ENCODE results near the gene DEUP1. TPM values are rescaled to one million over a fixed set of nuclear protein-coding genes. Genes with fewer than 3 reads are reported as not detected.

DEUP1 gene
- total RNA-seq, 2 donors from 2014 or later, result not detected

GRCh38 chr11:93480756-93481155 is 150.2 kb downstream of the DEUP1 start:
- H3K4me1 ChIP-seq, result peaks cover 0 to 18% of the 10 kb centered on the region in 2 donors
- no peaks in the 10 kb centered on the region for H3K9me3 ChIP-seq
- H3K27ac ChIP-seq, result no peak overlapping the region
- no peak for DNase-seq (ENCODE audit: low spot score)
- TF ChIP-seq CTCF (IDR thresholded peaks at IDR 0.05), result no peak
- H3K4me3 ChIP-seq, result no peak overlapping the region
- H3K27me3 ChIP-seq, result no peaks in the 10 kb centered on the region
- no peaks in the 10 kb centered on the region for H3K36me3 ChIP-seq

DNA sequence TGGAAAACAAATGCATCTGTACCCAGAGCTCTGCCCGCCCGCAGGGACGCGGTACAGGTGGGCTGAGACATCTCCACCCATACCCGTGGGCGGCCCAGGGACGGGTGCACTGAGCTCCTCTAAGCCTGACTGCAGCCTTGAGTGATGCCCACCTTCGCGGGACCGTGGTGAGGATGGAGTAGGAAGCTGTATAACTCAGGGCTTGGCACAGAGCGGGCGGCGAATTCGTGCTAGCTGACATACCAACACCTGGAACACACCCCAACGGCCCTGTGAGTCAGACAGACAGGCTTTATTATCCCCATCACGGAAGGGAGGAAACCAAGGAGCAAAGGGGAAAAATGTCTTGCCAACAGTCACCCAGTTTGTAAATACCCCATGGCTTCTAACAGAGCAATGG is 150.7 kb downstream of the DEUP1 start:
- Histone ChIP-seq H3K9me3 (no peaks in the 10 kb centered on the region), H3K27me3 (no peaks in the 10 kb centered on the region), H3K36me3 (no peaks in the 10 kb centered on the region), H3K4me1 (peaks cover 0 to 21% of the 10 kb centered on the region in 2 donors), H3K4me3 (no peak overlapping the region), H3K27ac (no peak overlapping the region)
- no peak for TF ChIP-seq CTCF (IDR thresholded peaks at IDR 0.05)
- no peak for DNase-seq (ENCODE audit: low spot score)

GRCh38 chr11:93481696-93482095 is 151.2 kb downstream of the DEUP1 start:
- H3K36me3 ChIP-seq, result no peaks in the 10 kb centered on the region
- no peak overlapping the region for H3K4me3 ChIP-seq
- no peaks in the 10 kb centered on the region for H3K27me3 ChIP-seq
- peaks cover 0 to 26% of the 10 kb centered on the region in 2 donors for H3K4me1 ChIP-seq
- TF ChIP-seq CTCF (IDR thresholded peaks at IDR 0.05), result peak in 1 of 2 donors; percentile 41
- no peak for DNase-seq (ENCODE audit: low spot score)
- no peak overlapping the region for H3K27ac ChIP-seq
- H3K9me3 ChIP-seq, result no peaks in the 10 kb centered on the region

GRCh38 chr11:93482556-93482955 is 152.0 kb downstream of the DEUP1 start:
- Histone ChIP-seq H3K27me3 (no peaks in the 10 kb centered on the region), H3K4me3 (no peak overlapping the region), H3K9me3 (no peaks in the 10 kb centered on the region), H3K36me3 (no peaks in the 10 kb centered on the region), H3K27ac (no peak overlapping the region), H3K4me1 (peaks cover 0 to 29% of the 10 kb centered on the region in 2 donors)
- no peak for TF ChIP-seq CTCF (IDR thresholded peaks at IDR 0.05)
- DNase-seq (ENCODE audit: low spot score), result no peak

- TF ChIP-seq CTCF (IDR thresholded peaks at IDR 0.05), result no peak
- no peak overlapping the region for H3K27ac ChIP-seq
- DNase-seq (ENCODE audit: low spot score), result no peak
- H3K36me3 ChIP-seq, result no peaks in the 10 kb centered on the region
- H3K4me3 ChIP-seq, result no peak overlapping the region
- H3K4me1 ChIP-seq, result peaks cover 0 to 29% of the 10 kb centered on the region in 2 donors
- no peaks in the 10 kb centered on the region for H3K9me3 ChIP-seq
- H3K27me3 ChIP-seq, result no peaks in the 10 kb centered on the region
Observed at GRCh38 chr11:93484716-93485115, 154.2 kb downstream of the DEUP1 start.

GRCh38 chr11:93485983-93486382 is 155.4 kb downstream of the DEUP1 start:
- Histone ChIP-seq H3K27ac (no peak overlapping the region), H3K27me3 (no peaks in the 10 kb centered on the region), H3K4me1 (peaks cover 0 to 29% of the 10 kb centered on the region in 2 donors), H3K9me3 (no peaks in the 10 kb centered on the region), H3K4me3 (no peak overlapping the region), H3K36me3 (no peaks in the 10 kb centered on the region)
- no peak for TF ChIP-seq CTCF (IDR thresholded peaks at IDR 0.05)
- no peak for DNase-seq (ENCODE audit: low spot score)

All from right atrium auricular region (tissue), 2 donors.